Ectodermal cell (in vitro differentiated cells): ENCODE measurements around the gene RRH.

ENCODE experiments used
- H3K27ac ChIP-seq: 2 replicates; pipeline ENCODE4 v1.7.0; 2013; ENCODE audit warnings: mild to moderate bottlenecking, low read depth, low read length; ENCODE audit not compliant: insufficient read depth, poor library complexity, severe bottlenecking
- H3K27me3 ChIP-seq: 2 replicates; pipeline ENCODE4 v1.7.0; 2013; ENCODE audit warnings: mild to moderate bottlenecking, low read length; ENCODE audit not compliant: insufficient read depth, control insufficient read depth, poor library complexity, severe bottlenecking
- H3K36me3 ChIP-seq: one replicate; pipeline ENCODE4 v1.7.0; 2013; ENCODE audit warnings: low read length; ENCODE audit not compliant: control insufficient read depth, insufficient read depth
- H3K4me1 ChIP-seq: one replicate; pipeline ENCODE4 v1.7.0; 2013; ENCODE audit warnings: low read length; ENCODE audit not compliant: control insufficient read depth, insufficient read depth
- H3K4me3 ChIP-seq: 2 replicates; pipeline ENCODE4 v1.7.0; 2013; ENCODE audit warnings: low read depth, low read length, control low read depth; ENCODE audit not compliant: insufficient read depth
- H3K9me3 ChIP-seq: 2 replicates; pipeline ENCODE4 v1.7.0; 2013; ENCODE audit warnings: mild to moderate bottlenecking, low read length, moderate library complexity; ENCODE audit not compliant: control insufficient read depth
- WGBS, 2 experiments: methylation state at CpG; one replicate each; pipeline ENCODE4 v1.1.7; 2013; ENCODE audit warnings: missing lambda C conversion rate in 2 of 2; 5-methylcytosine and 5-hydroxymethylcytosine counted together

The RRH gene

GRCh38 chr4:109886303-109886702, 58.5 kb downstream of the RRH start:
- Histone ChIP-seq H3K27me3 (no peaks in the 10 kb centered on the region), H3K4me1 (no peaks in the 10 kb centered on the region), H3K36me3 (no peaks in the 10 kb centered on the region), H3K27ac (no peak overlapping the region), H3K4me3 (no peak overlapping the region), H3K9me3 (no peaks in the 10 kb centered on the region)

- Histone ChIP-seq H3K4me3 (no peak overlapping the region), H3K27ac (no peak overlapping the region), H3K4me1 (no peaks in the 10 kb centered on the region), H3K27me3 (no peaks in the 10 kb centered on the region), H3K9me3 (no peaks in the 10 kb centered on the region), H3K36me3 (no peaks in the 10 kb centered on the region)
- 85 to 92% methylated on average over 5 of the region's 6 CpGs for WGBS, 2 experiments
Observed at GRCh38 chr4:109887071-109887470, 59.3 kb downstream of the RRH start.

GRCh38 chr4:109890076-109890475, 62.3 kb downstream of the RRH start:
- no peak overlapping the region for H3K27ac ChIP-seq

More at GRCh38 chr4:109890076-109890475, 62.3 kb downstream of the RRH start:
- Histone ChIP-seq H3K4me3 (no peak overlapping the region), H3K36me3 (no peaks in the 10 kb centered on the region), H3K9me3 (no peaks in the 10 kb centered on the region), H3K4me1 (no peaks in the 10 kb centered on the region), H3K27me3 (no peaks in the 10 kb centered on the region)
